NT2/D1 (cell line): ENCODE results near the gene CDC14A.

Experiments
- SUZ12 ChIP-seq: IDR thresholded peaks from 2 replicates; pipeline ENCODE4 v1.6.1; 2011; ENCODE audit not compliant: insufficient read length, insufficient read depth; ENCODE audit errors: extremely low read depth
- YY1 ChIP-seq: IDR thresholded peaks from 2 replicates; pipeline ENCODE4 v1.6.1; 2011; ENCODE audit not compliant: insufficient read length, insufficient read depth
- ZNF274 ChIP-seq: IDR thresholded peaks from 2 replicates; pipeline ENCODE4 v1.6.1; 2011; ENCODE audit warnings: mild to moderate bottlenecking, low read depth, low read length

DNA sequence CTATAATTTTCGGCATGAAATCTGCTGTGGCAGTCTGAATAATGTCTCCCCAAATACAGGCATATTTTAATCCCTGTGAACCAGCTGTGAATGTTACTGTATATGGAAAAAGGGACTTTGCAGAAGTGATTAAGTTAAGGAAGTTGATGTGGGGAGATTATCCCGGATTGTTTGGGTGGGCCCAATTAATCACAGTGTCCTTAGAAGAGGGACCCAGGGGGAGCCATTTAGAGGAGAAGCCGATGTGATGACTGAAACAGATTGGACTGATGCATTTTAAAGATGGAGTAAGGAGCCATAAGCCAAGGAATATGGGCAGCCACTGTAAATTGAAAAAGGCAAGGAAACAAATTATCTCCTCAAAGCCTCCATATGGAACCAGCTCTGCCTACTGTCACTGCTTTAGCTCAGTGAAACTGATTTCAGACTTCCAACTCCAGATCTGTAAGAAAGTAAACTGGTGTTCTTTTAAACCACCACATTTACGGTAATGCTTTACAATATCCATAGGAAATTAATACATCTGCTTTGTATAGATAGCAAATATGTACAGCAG is 124.5 kb downstream of the CDC14A start:
- no peak for TF ChIP-seq ZNF274
- TF ChIP-seq YY1, result no peak
- no peak for TF ChIP-seq SUZ12
